GM04504 (cell line): ENCODE results near the gene CEMP1.
A peak's percentile ranks its signal among the peaks of the same experiment; 100 is the strongest.

Experiments used
- DNase-seq: peaks from one replicate; pipeline ENCODE4 v3.0.0-alpha.2; 2012; ENCODE audit warnings: low read depth

CEMP1 gene

DNA sequence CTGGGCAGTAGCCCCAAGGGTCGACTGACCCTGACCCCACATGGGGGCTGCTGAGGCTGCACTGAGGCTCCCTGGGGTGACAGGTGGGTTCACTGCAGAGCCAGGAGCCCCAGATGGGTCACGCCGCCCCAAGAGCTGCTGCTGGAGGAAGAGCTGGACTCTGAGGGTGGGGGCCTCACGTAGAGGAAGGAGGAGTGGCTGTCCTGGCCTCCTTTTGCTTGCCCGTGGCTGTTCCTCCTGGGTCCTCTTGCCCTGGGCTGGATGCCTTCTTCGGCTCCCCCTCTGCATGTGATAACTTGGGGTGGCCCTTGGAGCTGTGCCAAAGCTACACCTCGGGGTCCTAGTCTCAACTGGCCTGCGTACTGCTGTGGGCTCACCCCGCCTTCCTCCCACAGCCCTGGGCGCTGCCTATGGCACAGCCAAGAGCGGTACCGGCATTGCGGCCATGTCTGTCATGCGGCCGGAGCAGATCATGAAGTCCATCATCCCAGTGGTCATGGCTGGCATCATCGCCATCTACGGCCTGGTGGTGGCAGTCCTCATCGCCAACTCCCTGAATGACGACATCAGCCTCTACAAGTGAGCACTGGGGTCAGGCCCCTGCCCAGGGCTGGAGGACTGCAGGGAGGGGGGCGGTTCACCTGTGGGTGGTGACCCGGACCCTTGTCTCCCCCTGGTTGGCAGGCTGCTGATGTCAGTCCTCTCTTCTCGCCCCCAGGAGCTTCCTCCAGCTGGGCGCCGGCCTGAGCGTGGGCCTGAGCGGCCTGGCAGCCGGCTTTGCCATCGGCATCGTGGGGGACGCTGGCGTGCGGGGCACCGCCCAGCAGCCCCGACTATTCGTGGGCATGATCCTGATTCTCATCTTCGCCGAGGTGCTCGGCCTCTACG is 12.1 kb downstream of the CEMP1 start:
- no peak for DNase-seq

DNA sequence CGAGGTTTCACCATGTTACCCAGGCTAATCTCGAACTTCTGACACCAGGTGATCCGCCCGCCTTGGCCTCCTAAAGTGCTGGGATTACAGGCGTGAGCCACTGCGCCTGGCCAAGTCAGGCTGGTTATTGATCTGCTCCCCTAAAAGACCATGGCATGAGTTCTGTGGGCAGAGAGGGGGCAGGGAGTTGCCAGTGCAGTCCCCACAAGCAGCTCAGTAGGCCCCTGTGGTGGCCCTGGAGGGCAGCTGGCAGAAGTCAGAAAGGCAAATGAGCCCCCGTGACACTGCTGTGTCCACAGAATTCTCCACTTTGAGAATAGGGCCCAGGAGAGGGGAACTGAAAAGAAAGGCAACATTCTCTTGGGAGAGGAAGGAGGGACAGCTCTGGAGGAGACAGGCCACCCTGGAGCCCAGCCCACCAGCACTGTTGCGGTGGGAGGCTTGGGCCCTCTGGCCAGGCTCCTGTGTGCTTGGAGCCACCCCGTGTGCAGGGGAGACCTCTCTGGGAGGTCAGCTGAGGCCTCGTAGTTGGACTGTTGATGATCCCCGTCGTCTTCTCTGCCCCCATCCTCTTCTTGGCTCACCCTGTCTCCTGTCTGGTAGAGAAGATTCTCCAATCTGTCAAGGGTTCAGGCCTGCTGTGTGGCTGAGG is 13.1 kb downstream of the CEMP1 start:
- no peak for DNase-seq

DNA sequence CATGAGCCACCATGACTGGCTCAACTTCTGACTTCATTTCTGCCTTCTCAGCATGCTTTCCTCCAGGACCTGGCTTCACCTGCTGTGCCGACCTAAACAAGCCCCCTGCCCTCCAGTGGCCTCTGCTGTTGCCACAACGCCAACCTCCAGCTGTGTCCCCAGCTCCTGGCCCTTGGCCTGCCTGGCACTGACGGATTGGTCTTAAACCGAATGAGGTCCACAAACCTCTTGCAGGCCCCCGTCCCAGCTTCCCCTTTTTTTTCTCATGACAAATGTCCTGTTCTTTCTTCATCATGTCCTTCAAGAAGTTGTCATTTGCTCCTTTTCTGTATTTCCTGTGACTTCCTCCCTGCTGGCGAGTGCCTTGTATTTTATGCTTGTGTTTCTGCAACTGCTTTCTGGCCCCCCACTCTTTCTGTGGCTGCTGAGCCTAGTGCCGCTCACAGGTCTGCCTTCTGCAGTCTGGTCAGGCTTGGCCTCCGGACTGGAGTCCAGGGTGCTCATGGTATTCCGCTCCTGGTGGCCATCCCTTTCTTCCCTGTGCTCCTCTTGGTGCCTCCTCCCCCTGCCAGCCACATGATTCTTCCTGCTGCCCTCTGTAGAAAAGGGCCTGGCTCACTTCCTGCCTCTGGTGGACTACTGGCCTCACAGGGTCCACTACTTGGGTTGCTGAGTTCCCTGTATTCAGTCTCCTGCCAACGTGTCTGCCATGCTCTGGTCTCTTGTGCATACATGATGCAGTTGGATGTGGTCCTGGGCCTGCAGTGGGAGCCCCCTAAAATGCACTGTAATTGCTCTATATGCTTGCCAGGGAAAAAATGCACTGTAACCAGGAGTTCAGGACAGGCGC is 14.6 kb downstream of the CEMP1 start:
- DNase-seq, result no peak

DNA sequence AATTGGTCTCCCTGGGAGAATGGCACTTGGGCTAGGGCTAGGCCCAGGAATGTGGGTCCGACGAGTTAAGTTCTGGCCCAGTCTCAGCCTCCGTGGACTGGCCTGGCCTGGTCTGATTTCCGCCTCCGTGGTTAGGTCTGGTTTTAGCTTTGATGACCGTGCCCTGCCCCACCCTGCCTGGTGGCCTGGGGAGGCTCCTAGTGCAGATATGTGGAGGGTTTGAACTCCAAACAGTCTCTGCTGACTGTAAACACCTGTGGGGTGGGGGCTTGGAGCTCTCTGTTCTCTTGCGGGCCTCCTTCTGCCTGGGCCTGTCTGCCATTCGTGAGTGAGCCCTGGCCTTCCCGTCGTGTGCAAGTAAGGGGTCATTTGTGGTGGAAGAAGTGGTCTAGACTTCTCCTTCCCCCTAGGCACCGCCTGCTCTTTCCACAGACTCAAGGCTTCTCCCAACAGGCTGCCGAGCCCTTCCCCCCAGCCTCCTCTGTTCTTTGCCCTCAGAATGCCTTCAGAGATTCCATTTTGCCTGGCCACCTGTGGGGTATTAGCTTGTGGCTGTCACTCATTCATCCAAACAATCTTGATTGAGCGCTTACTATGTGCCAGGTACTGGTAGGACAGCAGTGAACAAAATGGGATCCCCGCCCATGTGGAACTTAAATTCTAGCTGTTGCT is 15.9 kb downstream of the CEMP1 start:
- DNase-seq, result no peak

DNA sequence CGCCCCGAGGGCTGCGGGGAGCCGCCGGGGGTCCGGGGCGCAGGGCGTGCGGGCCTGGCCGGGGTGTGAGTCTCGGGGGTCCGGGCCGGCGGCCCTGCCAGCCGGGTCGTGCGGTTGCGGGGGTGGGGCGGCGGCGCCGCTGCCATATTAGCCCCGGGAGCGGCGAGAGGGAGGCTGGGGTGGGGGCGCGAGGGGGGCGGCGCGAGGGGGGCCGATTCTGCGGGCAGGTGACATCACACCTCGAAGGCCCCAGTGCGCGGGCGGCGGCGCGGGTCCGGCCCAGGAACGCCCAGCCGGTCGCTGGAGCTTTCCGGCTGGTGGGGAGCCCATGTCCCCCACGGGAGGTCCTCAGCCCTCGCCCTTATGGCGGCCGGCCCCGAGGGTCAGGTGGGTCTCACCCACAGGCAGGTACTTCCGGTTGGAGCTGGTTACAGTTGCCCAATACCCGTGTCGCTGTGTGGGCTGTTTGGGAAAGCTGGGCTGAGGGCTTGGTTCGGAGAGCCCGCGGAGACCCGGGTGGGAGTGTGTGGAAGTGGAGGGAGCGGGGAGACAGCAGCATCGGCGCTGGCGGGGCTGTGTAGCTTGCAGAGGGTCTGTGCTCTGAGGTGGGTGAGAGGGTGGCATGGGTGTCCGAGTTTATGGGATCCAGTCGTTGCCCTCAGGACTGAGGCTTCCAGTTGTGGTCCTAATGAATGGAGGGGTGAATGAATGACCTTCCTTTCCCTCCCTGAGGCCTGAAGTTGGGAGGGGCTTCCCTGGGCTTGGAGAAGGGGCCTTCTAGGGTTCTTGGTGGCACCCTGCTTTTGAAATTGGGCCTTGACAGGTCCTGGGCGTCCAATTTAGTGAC is 16.7 kb downstream of the CEMP1 start:
- no peak for DNase-seq

DNA sequence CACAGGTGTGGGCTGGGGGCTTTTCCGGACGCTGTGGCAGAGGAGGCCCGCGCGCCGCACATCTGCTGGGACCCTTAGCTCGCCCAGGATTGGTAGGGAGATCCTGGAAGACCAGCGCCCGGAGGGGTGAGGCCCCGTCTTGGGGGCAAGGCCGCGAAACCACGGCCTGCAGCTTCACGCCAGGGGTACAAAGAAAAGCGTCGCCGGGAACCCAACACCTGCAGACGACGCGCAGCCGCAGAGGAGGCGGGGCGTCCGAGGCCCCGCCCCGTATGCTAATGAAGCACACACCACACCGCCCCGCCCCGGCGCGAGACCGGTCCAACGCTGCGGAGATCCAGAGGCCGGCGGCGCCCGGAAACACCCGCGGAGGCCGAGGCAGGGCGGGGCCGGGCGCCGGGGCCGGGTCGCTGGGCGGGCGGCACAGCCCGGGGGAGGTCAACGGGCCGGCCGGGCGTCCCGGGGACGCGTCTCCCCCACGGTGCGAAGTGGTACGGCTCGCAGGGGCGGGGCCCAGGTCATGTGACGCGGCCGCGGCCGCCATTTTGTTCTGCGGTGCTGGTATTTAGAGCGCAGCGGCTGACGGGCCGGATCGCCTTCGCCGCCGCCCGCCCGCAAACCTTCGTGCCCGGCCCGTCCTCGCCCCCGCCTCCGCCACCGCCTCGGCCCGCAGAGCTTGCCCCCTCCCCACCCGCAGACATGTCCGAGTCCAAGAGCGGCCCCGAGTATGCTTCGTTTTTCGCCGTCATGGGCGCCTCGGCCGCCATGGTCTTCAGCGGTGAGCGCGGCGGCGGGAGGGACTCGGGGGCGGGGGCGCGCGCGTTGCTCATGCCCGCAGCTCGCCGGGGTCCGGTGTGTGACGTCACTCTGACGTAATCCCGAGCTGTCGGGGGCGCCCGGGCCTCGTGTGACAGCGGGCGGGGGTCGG is 17.5 kb downstream of the CEMP1 start, which contains the start of gene ATP6V0C:
ATP6V0C (plus strand) TSS at position 548 of the 928 bp plus-strand sequence; CDS start at position 700, 152 bp downstream.
- peak; percentile 60 for DNase-seq

DNA sequence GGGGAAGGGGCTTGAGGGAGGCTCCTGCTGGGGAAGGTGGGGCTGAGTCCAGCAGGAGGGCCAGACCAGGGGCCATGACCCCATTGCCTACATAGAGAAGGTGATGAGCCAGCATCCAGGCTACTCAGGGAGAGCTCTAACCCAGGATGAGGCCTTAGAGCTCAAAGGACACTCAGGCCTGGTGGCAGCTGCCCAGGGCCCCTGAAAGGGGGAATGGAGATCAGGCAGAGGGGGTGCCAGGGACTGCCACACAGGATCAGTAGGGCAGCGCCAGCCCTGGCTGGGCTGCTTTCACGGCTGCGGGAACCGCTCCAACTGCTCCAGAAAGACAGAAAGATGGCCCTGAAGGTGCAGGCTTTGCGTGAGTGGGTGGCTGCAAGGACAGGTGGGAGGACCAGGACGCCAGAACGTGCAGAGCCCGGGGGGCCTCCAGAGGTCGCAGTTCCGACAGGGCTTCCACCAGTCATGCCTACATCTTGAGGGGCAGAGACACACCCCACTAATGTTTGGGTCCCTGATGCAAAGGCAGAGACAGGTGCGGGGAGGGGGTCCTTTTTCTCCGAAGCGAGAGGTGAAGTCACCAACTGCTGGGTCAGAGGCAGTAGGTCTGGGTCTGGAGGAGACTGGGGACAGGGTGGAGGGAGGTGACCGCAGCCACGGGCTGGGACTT is 18.3 kb downstream of the CEMP1 start:
- DNase-seq, result no peak

DNA sequence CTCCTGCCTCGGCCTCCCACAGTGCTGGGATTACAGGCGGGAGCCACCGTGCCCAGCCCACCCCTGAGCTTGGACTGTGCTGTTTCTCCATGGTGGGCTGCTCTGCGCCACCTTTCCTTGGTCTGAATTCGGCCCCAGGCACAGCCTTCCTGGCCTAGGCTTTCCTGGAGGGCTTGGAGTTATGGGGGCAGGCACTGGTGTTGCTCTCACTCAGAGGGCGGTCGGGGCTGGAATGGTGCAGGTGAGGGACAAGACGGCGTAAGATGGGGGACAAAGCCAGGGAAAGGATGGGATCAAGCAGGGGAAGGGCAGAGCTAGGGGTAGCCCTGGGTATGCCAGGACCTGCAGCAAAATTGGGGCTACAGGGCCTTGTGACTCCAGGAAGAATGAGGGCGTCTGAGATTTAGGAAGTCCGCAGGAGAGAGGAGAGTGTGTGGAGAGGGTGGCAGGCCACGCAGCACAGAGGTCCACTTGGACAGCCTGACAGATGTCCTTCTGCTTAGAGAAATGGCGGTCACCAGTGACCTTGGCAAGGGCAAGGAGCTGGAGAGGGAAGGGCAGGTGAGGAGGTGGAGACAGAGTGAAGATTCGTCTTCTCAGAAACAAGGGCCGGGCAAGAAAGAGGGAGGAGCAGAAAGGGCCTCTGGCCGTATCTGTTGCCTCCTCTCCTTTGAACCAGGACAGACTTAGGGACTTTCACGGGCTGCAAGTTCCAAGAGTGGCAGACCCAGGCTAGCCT is 19.0 kb downstream of the CEMP1 start:
- no peak for DNase-seq

DNA sequence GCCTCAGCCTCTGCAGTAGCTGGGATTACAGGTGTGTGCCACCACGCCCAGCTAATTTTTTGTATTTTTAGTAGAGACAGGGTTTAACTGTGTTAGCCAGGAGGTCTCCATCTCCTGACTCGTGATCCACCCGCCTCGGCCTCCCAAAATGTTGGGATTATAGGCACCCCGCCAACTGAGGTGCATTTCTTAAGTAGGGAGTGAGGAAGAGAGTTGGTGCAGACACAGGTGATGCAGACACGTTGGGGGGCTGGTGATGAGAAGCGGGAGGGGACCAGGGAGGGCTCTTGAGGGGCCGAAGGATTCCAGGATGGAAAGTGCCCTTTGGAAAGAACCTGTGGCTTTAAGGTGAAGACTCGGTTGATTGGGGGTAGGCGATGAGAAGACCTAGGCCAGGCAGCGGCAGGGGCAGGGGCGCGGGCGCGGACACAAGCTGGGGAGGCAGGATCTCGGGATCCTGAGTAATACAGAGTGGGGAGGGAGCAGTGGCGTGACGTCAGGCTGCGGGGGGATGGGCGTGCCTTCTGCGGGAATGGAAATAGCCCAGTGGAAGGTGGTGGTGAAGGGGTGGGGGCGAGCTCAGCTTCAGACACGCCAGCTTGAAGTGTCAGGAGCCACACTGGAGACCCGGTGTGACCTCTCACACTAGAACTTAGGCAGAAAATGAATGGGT is 19.9 kb downstream of the CEMP1 start:
- no peak for DNase-seq

DNA sequence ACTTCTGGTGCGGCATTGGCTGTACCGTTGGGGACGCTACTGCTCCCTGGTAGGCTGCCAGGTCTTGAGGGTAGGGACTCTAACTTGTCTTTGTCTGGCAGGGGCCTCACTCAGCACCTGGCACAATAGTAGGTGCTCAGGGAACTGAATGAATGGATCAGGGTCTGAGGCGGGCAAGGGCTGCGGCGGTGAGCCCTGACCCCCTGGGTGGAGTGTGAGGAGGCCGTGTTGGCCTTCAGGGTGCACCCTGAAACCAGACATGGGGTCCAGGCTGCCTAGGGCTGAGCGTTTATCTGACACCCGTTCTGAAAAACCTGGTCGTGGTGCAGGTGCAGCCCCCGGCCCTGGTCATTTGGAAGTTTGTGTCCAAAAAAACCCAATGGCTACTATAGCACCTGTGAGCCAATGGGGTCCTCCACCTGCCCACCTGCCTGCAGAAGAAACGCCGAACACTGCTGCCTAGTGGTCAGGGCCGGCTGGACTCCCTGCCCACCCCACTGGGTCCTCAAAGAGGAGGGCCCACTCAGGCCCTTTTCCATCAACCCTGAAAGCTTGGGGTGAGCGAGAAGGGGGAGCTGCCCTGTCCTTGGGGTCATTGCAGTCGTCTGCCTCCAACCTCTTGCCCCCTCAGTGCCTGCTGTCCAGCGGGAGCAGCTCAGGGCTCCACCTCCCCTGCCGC is 22.3 kb downstream of the CEMP1 start:
- DNase-seq, result no peak

DNA sequence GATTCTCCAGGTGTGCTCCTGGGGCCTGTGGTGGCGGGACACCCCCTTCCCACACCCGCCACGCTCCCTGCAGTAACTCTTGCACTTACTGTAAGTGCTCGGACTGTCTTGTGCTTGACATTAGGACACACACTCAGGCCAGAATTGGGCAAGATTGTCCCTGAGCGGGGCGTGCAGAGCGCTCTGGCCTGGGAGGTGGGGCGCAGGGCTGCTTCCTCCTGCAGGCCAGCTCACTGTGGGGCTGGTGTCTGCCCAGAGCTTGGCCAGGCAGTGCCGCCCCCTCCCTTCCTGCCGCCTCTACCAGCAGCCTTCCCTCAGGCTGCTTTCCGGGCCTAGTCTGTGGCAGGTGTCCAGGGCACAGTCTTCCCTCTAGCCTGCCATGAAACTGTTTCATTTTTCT is 23.5 kb downstream of the CEMP1 start:
- DNase-seq, result no peak

DNA sequence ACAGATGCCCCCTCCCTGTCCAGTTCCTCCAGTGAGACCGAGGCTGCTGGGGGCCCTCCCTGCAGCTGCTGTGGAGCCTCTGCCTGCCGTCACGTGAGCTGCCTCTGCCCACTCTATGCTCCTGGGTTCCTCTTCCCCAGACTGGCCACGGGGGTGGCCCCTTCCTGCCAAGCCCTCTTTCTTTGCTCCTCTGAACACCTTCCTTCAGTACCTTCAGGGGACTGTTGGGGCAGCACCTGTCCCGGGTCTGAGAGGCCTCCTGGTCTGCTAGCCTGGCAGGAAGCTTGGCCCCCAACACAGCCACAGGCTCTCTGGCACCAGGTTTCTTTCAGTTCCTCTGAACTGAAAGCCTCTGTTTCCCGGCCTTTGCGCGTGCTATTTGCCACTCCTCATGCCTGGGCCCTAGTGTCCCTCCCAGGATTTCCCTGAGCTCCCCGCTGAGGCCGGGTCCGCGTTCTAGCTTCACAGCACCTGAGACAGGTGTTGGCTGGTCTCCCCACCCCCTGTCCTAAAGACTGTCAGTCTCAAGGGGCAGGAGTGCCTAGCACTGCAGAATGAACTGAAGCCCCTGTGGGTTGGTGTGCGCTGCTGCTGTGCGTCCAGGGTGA is 24.1 kb downstream of the CEMP1 start:
- DNase-seq, result no peak

DNA sequence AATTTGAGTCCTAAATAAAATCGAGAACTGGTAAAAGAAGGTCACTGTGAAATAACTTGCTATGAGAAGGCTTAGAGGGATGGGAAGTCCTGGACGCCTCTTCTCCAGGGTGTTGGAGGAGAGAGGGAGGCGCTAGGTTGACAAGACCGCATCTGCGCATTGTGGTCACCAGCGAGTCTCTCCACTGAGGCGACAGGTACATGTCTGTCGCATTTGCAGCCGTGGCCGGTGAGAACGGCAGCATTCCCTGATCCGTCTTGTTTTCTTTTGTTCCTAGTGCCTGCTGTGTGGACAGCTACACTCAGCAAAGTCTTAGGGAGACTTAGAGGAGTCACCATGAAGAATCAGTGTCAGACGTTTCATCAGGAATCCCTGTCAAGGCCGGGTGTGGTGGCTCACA is 25.5 kb downstream of the CEMP1 start:
- DNase-seq, result no peak

DNA sequence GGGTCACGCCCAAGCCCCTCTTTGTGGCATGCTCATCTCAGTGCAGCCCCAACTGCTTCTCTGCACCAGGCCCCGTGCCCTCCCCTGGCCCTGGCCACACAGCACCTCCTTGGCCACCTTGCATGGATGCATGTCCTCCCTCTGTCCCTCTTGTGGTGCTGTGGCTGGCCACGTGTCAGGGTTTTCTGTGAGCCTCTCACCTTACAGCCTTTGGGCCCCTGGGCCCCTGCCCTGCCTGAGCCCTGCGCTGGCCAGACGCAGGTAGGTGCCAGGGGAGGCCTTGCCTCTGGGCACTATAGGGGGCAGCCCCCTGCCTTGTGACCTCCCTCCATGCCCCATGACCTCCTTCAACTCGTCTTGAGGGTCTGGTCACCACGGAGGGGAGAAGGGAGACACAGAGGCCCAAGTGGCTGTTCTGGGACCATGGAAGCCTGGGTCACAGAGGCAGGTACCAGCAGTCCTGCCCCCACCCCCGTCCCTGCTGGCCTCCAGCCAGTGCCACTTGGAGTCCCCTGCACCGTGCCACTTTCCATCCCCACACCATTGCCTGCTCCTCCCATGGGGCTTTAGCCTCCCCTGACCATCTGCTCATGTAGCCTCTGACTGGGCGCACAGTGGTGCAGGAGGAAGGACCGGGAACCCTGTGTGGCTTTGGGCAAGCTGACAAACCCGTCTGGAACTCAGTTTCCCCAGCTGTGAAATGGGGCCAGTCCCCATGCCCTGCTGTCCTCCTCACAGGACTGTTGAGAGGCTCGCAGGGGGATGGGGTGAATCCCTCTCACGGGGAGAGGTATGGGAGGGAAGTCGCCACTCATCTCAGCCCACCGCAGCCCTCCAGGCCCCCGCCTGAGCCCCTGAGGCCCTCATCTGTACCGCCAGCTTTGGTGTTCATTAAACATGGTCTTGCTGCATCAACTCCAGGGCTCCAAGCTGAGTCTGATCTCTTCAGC is 29.0 kb downstream of the CEMP1 start:
- no peak for DNase-seq

DNA sequence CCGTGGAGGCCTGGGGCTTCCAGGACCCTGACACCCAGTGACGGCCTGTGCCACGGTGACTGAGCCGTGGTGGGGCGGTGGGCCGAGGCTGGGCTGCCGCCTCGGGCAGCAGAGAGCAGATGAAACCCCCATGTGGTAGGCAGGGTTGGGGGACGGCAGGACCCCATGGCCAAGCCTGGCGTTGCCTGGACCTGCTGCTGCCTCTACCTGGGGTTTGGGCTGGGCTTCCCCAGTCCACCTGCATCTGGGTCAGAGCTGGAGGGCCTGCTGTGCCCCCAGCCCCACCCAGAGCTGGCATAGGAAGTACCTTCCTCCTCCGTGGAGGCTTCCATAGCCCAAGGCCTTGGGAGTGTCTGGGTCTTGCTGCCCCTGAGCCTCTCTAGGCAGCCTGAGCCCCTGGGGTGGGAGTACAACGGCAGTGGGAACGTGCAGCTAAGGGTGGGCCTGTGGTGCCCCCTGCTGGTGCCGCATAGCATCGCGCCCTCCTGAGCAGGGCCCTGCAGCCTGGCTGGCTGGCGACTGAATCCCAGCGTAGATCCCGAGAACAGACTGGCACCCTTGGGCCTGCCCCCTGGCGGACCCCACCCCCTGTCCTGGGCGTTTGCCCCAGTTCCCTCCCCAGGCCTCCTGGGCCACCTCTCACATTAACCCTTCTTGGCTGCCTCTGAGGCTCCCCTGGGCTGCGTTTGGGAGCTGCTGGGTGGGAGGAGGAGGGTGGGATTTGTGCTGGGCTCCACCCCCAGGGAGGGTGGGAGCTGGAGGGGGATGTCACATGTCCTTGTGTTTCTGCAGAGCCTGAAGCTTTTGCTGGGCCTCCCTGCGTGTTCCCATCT is 30.1 kb downstream of the CEMP1 start:
- peak; percentile 29 for DNase-seq
